Gastrocnemius medialis (tissue), 4 donors: ENCODE data around the gene SMIM33. TPM values are rescaled to one million over a fixed set of nuclear protein-coding genes. Genes with fewer than 3 reads are reported as not detected.
"Not testable (repeated sequence)": the region's sequence is repeated elsewhere in the genome, so short reads cannot be mapped to it uniquely, and the experiment has no call there.

Experiments
- ATAC-seq, 2 donors: fragments of 150-250 bp; one replicate each; pipeline ENCODE4 v1.9.1; 2016
- DNase-seq, 2 donors: peaks; one replicate each; pipeline ENCODE4 v3.0.0-alpha.2; 2019
- H3K27ac ChIP-seq, 4 donors: fragments of 200-600 bp; sonication (generic); 1 replicate in 1 of 4; 2 replicates in 3 of 4; pipeline ENCODE4 v1.5.1; 2016 to 2018; ENCODE audit warnings: mild to moderate bottlenecking in 2 of 4, moderate library complexity in 1 of 4
- H3K27me3 ChIP-seq, 3 donors: fragments of 200-600 bp; sonication (generic) in 2 of 3; 1 replicate in 1 of 3; 2 replicates in 2 of 3; pipeline versions ENCODE4 v1.5.1 to v1.6.0; 2016 to 2019; ENCODE audit warnings: mild to moderate bottlenecking in 1 of 3, moderate library complexity in 1 of 3
- H3K36me3 ChIP-seq, 2 donors: fragments of 200-600 bp; sonication (generic) in 1 of 2; one replicate each; pipeline ENCODE4 v1.5.1; 2017 to 2018
- H3K4me1 ChIP-seq, 2 donors: fragments of 200-600 bp; sonication (generic) in 1 of 2; one replicate each; pipeline ENCODE4 v1.5.1; 2016 to 2017; ENCODE audit warnings: mild to moderate bottlenecking in 2 of 2
- H3K4me3 ChIP-seq, 4 donors: fragments of 200-600 bp; sonication (generic) in 3 of 4; 1 replicate in 1 of 4; 2 replicates in 3 of 4; pipeline ENCODE4 v1.5.1; 2016 to 2019; ENCODE audit warnings: mild to moderate bottlenecking in 2 of 4
- H3K9me3 ChIP-seq, 3 donors: fragments of 200-600 bp; sonication (generic) in 2 of 3; 1 replicate in 1 of 3; 2 replicates in 2 of 3; pipeline ENCODE4 v1.5.1; 2016 to 2019
- POLR2A ChIP-seq, 2 donors: fragments of 450-650 bp; IDR thresholded peaks; one replicate each; pipeline ENCODE4 v1.6.1; 2017; ENCODE audit warnings: antibody characterized with exemption in 2 of 2, mild to moderate bottlenecking in 2 of 2, moderate library complexity in 2 of 2
- in situ Hi-C, 4 donors: fragments of 200-750 bp; cut with MboI; loops; one replicate each; pipeline versions ENCODE4 v1.15.0 to v1.8.0; 2017; ENCODE audit warnings: low sequenced_read_pairs in 4 of 4
- intact Hi-C: fragments of 100-400 bp; cut with DNase I; formaldehyde crosslinking; loops from one replicate; pipeline ENCODE4 v1.15.1; 2023; ENCODE audit warnings: low total_unique reads
- total RNA-seq, 4 donors: library from RNA; depleted of rRNA; stranded (reverse); fragments of >200 nt; gene quantifications; one replicate each; pipeline versions ENCODE4 v1.1.0 to v1.2.3, GENCODE V29; 2016
- TF ChIP-seq, protein P1 (sequence below), 5 experiments: fragments of 450-650 bp in 3 of 5; fragments of 200-600 bp in 2 of 5; sonication (generic) in 2 of 5; IDR thresholded peaks in 4 of 5; conservative IDR thresholded peaks in 1 of 5; 1 replicate in 4 of 5; 2 replicates in 1 of 5; pipeline ENCODE4 v1.5.1; 2016 to 2019; ENCODE audit warnings: antibody characterized with exemption in 5 of 5, mild to moderate bottlenecking in 3 of 5, moderate library complexity in 3 of 5

SMIM33 gene
- total RNA-seq, 4 donors from 2014 or later = not detected

DNA sequence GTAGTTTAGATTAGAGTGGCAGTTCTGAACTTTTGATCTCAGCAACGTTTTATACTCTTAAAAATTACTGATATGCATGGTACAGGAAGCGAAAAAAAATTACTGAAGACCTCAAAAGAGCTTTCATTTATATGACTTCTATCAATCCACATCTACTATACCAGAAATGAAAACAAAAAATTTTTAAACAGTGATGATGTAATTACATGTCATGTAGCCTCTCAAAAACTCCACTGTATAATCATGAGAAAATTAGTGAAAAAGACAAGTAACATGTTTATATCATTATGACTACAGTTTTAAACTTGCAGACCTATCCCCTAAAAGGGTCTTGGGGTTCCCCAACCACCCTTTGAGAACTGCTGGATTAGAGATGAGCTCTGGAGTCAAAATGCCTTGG, 40.8 kb upstream of the SMIM33 start:
- Histone ChIP-seq H3K36me3 (peaks cover 0 to 41% of the 10 kb centered on the region in 2 donors), H3K27me3 (no peaks in the 10 kb centered on the region), H3K9me3 (no peaks in the 10 kb centered on the region), H3K4me1 (peaks cover 8 to 14% of the 10 kb centered on the region in 2 donors), H3K4me3 (no peak overlapping the region), H3K27ac (no peak overlapping the region)
- no peak for DNase-seq
- in situ Hi-C loops = no loop called here
- intact Hi-C loops = no loop called here
- ATAC-seq = no peak
- no peak for TF ChIP-seq POLR2A (IDR thresholded peaks at IDR 0.05)
- TF ChIP-seq, protein P1, sequence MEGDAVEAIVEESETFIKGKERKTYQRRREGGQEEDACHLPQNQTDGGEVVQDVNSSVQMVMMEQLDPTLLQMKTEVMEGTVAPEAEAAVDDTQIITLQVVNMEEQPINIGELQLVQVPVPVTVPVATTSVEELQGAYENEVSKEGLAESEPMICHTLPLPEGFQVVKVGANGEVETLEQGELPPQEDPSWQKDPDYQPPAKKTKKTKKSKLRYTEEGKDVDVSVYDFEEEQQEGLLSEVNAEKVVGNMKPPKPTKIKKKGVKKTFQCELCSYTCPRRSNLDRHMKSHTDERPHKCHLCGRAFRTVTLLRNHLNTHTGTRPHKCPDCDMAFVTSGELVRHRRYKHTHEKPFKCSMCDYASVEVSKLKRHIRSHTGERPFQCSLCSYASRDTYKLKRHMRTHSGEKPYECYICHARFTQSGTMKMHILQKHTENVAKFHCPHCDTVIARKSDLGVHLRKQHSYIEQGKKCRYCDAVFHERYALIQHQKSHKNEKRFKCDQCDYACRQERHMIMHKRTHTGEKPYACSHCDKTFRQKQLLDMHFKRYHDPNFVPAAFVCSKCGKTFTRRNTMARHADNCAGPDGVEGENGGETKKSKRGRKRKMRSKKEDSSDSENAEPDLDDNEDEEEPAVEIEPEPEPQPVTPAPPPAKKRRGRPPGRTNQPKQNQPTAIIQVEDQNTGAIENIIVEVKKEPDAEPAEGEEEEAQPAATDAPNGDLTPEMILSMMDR (IDR thresholded peaks at IDR 0.05 in 4 of 5, conservative IDR thresholded peaks at IDR 0.05 in 1 of 5) = no peak

DNA sequence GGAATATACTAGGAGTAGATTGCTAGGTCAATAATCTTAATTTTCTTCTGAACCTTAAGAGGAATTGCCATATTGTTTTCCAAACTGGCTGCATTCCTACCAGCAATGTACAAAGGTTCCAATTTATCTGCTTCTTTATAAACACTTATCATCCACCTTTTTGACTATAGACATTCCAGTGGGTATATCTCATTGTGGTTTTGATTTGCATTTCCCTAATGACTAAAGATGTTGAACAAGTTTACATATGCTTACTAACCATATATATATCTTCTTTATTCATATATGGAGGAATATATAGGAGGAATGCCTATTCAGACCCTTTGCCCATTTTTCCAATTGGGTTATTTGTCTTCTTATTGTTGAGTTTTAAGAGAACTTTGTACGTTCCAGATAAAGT, 39.1 kb upstream of the SMIM33 start:
- no peak for ATAC-seq
- no peak overlapping the region for H3K4me3 ChIP-seq
- intact Hi-C loops (no loop called here), in situ Hi-C loops (no loop called here)
- no peaks in the 10 kb centered on the region for H3K9me3 ChIP-seq
- peaks cover 0 to 41% of the 10 kb centered on the region in 2 donors for H3K36me3 ChIP-seq
- no peaks in the 10 kb centered on the region for H3K27me3 ChIP-seq
- no peak overlapping the region for H3K27ac ChIP-seq
- no peak for DNase-seq
- no peaks in the 10 kb centered on the region for H3K4me1 ChIP-seq
- no peak for TF ChIP-seq POLR2A (IDR thresholded peaks at IDR 0.05)
- TF ChIP-seq, protein P1 (IDR thresholded peaks at IDR 0.05 in 4 of 5, conservative IDR thresholded peaks at IDR 0.05 in 1 of 5) = no peak

DNA sequence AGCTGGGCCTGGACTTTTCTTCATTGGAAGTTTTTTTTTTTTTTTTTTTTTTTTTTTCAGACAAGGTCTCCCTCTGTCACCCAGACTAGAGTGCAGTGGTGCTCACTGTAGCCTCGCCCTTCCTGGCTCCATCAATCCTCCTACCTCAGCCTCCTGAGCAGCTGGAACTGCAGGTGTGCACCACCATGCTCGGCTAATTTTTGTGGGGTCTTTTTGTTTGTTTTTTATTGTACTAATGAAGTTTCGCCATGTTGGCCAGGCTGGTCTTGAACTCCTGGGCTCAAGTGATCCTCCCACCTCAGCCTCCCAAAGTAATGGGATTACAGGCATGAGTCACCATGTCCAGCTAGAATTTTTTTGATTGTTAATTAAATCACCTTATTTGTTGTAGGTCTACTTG, 35.1 kb upstream of the SMIM33 start:
- no peak for ATAC-seq
- in situ Hi-C loops = no loop called here
- no peaks in the 10 kb centered on the region for H3K9me3 ChIP-seq
- DNase-seq = no peak
- no peak overlapping the region for H3K27ac ChIP-seq
- intact Hi-C loops = loop anchor here (5.0 kb wide), 2 partner anchors 82 to 127 kb away; partner anchors contain the start of gene UBE2D2
- H3K4me1 ChIP-seq = peaks cover 5 to 16% of the 10 kb centered on the region in 2 donors
- no peaks in the 10 kb centered on the region for H3K27me3 ChIP-seq
- H3K36me3 ChIP-seq = peaks cover 0 to 34% of the 10 kb centered on the region in 2 donors
- H3K4me3 ChIP-seq = no peak overlapping the region
- TF ChIP-seq POLR2A (IDR thresholded peaks at IDR 0.05) = no peak

DNA sequence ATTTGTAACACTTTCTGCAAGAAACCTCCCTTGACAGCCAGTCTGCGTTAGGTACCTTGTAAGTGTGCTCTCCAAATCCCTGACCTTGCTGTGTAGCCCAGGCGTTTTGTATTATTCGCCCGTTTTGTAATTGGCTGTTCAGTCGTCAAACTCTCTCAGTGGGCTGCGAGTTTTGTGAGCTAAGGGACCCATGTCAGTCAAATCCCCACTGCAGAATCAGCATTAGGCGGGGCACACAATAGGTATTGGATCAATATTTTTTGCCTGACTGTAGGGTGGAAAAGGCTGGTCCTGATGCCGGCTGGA, 32.1 kb upstream of the SMIM33 start:
- Histone ChIP-seq H3K36me3 (peaks cover 0 to 15% of the 10 kb centered on the region in 2 donors), H3K27me3 (no peaks in the 10 kb centered on the region), H3K27ac (peak overlapping the region; percentile 98 to 100 (median 99)), H3K4me1 (peaks cover 5 to 16% of the 10 kb centered on the region in 2 donors), H3K9me3 (no peaks in the 10 kb centered on the region), H3K4me3 (peak overlapping the region; percentile 90 to 97 (median 94))
- no peak for TF ChIP-seq POLR2A (IDR thresholded peaks at IDR 0.05)
- TF ChIP-seq, protein P1 (IDR thresholded peaks at IDR 0.05 in 4 of 5, conservative IDR thresholded peaks at IDR 0.05 in 1 of 5) = no peak
- no peak for ATAC-seq
- intact Hi-C loops = loop anchor here (5.0 kb wide), 2 partner anchors 79 to 124 kb away; partner anchors contain the start of gene UBE2D2
- in situ Hi-C loops = no loop called here
- no peak for DNase-seq

DNA sequence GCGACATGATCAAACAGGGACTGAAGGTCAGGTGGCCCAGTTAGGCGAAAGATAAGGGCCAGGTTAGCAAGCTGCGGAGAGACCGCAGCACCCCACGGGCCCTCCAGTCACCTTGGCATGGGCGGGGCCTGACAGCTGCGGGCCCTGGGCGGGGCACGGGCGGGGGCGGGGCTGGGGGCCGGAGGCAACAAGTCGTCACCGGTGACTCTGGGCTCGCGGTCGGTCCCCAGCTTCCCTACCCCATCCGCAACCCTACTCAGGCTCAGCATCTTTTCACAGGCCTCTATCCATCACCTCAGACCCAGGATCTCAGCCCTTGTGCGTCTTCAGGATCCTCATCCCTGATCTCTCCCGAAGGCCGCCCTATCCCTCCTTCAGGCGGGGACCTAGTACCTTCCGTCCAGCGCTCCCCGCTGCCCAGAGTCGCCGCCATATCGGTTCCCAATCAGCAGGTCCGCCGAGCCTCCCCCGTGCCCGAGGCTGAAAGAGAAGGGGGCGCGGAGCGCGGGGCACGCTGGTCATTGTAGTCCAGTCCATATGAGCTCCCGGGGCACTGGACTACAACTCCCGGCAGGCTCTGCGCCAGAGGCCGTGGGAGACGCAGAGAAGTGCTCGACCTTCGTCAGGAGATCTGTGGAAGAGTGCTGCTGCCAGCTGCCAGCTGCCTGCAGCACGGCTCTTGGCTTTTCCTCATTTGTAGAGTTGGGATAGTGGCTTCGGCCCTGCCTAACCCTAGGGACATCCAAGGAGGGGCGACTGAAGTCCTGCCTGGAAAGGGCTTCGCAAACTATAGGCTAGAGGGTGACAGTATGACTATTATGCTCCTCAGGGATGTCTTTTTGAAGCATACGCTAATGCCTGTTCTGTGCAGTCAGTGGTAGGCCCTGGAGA, 31.5 kb upstream of the SMIM33 start, which contains the start of gene DNAJC18:
DNAJC18 (minus strand) TSS at position 513 of the 891 bp plus-strand sequence; CDS start at position 433, 80 bp downstream.
- Histone ChIP-seq H3K27me3 (no peaks in the 10 kb centered on the region), H3K4me3 (peak within 1 kb of the TSS; percentile 90 to 97 (median 94)), H3K36me3 (peaks cover 0 to 9% of the 10 kb centered on the region in 2 donors), H3K9me3 (no peaks in the 10 kb centered on the region), H3K4me1 (peaks cover 5 to 16% of the 10 kb centered on the region in 2 donors), H3K27ac (peak within 1 kb of the TSS; percentile 98 to 100 (median 99))
- peak; percentile 41 to 51 for TF ChIP-seq POLR2A (IDR thresholded peaks at IDR 0.05)
- TF ChIP-seq, protein P1 (IDR thresholded peaks at IDR 0.05 in 4 of 5, conservative IDR thresholded peaks at IDR 0.05 in 1 of 5) = no peak
- in situ Hi-C loops = no loop called here
- peak; percentile 94 for DNase-seq
- intact Hi-C loops = loop anchor here (5.0 kb wide), 2 partner anchors 78 to 123 kb away; partner anchors contain the start of gene UBE2D2
- ATAC-seq = peak; percentile 98

DNA sequence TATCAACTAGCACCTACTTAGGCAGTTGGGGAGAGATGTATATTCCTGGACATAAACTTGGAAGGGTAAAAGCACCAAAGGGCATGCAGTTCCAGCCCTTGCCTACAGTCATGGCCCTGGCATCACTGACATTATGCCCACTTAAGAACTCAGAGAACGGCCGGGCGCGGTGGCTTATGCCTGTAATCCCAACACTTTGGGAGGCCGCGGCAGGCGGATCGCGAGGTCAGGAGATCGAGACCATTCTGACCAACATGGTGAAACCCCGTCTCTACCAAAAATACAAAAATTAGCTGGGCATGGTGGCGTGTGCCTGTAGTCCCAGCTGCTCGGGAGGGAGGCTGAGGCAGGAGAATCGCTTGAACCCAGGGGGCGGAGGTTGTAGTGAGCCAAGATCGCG, 30.4 kb upstream of the SMIM33 start:
- H3K9me3 ChIP-seq, in situ Hi-C loops, intact Hi-C loops, ATAC-seq, H3K4me3 ChIP-seq, DNase-seq, H3K27me3 ChIP-seq, H3K36me3 ChIP-seq: not testable (repeated sequence)
- Histone ChIP-seq H3K4me1 (peaks cover 5 to 16% of the 10 kb centered on the region in 2 donors), H3K27ac (peak overlapping the region in 1 of 4 donors; percentile 99)
